HepG2 (cell line): ENCODE data around the gene ZNF48. TPM values are rescaled to one million over a fixed set of nuclear protein-coding genes. Genes with fewer than 3 reads are reported as not detected.

Source experiments
- AGO1 ChIP-seq: fragments of 200-400 bp; formaldehyde crosslinking; IDR thresholded peaks from 2 replicates; pipeline ENCODE4 v1.6.1; 2017; ENCODE audit warnings: mild to moderate bottlenecking, low read depth, low read length, moderate library complexity; ENCODE audit not compliant: poor library complexity, severe bottlenecking
- AGO2 ChIP-seq: fragments of 200-400 bp; formaldehyde crosslinking; optimal IDR thresholded peaks from 2 replicates; pipeline ENCODE3; 2017; ENCODE audit warnings: mild to moderate bottlenecking, low read depth, low read length, moderate library complexity
- ATAD3A ChIP-seq: sonication (generic); formaldehyde crosslinking; IDR thresholded peaks from 2 replicates; pipeline ENCODE4 v1.4.0; 2020; ENCODE audit warnings: missing genetic modification reagents
- BORCS8-MEF2B ChIP-seq: sonication (generic); formaldehyde crosslinking; IDR thresholded peaks from 2 replicates; pipeline ENCODE4 v1.8.0; 2022; ENCODE audit warnings: mild to moderate bottlenecking, missing genetic modification reagents
- EED ChIP-seq: sonication (generic); formaldehyde crosslinking; IDR thresholded peaks from 2 replicates; pipeline ENCODE4 v1.5.0; 2020; ENCODE audit warnings: mild to moderate bottlenecking, missing genetic modification reagents
- HCFC1 ChIP-seq: fragments of 150-350 bp; IDR thresholded peaks from 2 replicates; pipeline ENCODE4 v1.6.1; 2014; ENCODE audit warnings: low read depth, low read length
- HNRNPLL ChIP-seq: fragments of 200-400 bp; formaldehyde crosslinking; IDR thresholded peaks from 2 replicates; pipeline ENCODE4 v1.6.1; 2017; ENCODE audit warnings: mild to moderate bottlenecking, low read depth, low read length; ENCODE audit not compliant: poor library complexity, severe bottlenecking
- JUN ChIP-seq: sonication (generic); formaldehyde crosslinking; IDR thresholded peaks from 2 replicates; pipeline ENCODE4 v1.4.0; 2020; ENCODE audit warnings: mild to moderate bottlenecking, missing genetic modification reagents
- KMT2A ChIP-seq: sonication (generic); formaldehyde crosslinking; IDR thresholded peaks from 2 replicates; pipeline ENCODE4 v1.4.0; 2020; ENCODE audit warnings: missing genetic modification reagents
- MTF2 ChIP-seq: sonication (generic); formaldehyde crosslinking; IDR thresholded peaks from 2 replicates; pipeline ENCODE4 v1.5.0; 2020; ENCODE audit warnings: missing genetic modification reagents, borderline replicate concordance
- NFE2L1 ChIP-seq: sonication (generic); formaldehyde crosslinking; IDR thresholded peaks from 2 replicates; pipeline ENCODE4 v1.4.0; 2020; ENCODE audit warnings: missing genetic modification reagents, mild to moderate bottlenecking, borderline replicate concordance
- NR2F1 ChIP-seq, 2 experiments: fragments of 450-650 bp in 1 of 2; formaldehyde crosslinking in 1 of 2; IDR thresholded peaks; 2 replicates each; pipeline versions ENCODE4 v1.5.0 to v1.6.1; 2016 to 2020; ENCODE audit warnings: mild to moderate bottlenecking in 1 of 2, missing compliant biosample characterization in 1 of 2, missing genetic modification reagents in 1 of 2, moderate library complexity in 1 of 2
- NR3C1 ChIP-seq: sonication (generic); formaldehyde crosslinking; IDR thresholded peaks from 2 replicates; pipeline ENCODE4 v1.4.0; 2020; ENCODE audit warnings: missing genetic modification reagents
- NRL ChIP-seq: sonication (generic); formaldehyde crosslinking; IDR thresholded peaks from 2 replicates; pipeline ENCODE4 v1.5.0; 2020; ENCODE audit warnings: missing genetic modification reagents, mild to moderate bottlenecking, moderate library complexity, borderline replicate concordance
- PHF21A ChIP-seq: sonication (generic); formaldehyde crosslinking; IDR thresholded peaks from 2 replicates; pipeline ENCODE4 v1.5.0; 2020; ENCODE audit warnings: mild to moderate bottlenecking, missing genetic modification reagents
- REPIN1 ChIP-seq: sonication (generic); formaldehyde crosslinking; IDR thresholded peaks from 2 replicates; pipeline ENCODE4 v1.8.0; 2022; ENCODE audit warnings: missing genetic modification reagents, low read depth, mild to moderate bottlenecking, borderline replicate concordance
- SALL2 ChIP-seq: sonication (generic); formaldehyde crosslinking; IDR thresholded peaks from 2 replicates; pipeline ENCODE4 v1.8.1; 2023; ENCODE audit warnings: mild to moderate bottlenecking, missing genetic modification reagents, inconsistent platforms
- SOX5 ChIP-seq: IDR thresholded peaks from 2 replicates; pipeline ENCODE4 v1.6.1; 2016; ENCODE audit warnings: borderline replicate concordance
- SRSF4 ChIP-seq: fragments of 200-400 bp; formaldehyde crosslinking; IDR thresholded peaks from one replicate; pipeline ENCODE4 v1.6.1; 2018; ENCODE audit warnings: mild to moderate bottlenecking, low read depth, low read length, moderate library complexity; ENCODE audit not compliant: poor library complexity, severe bottlenecking
- TBX2 ChIP-seq: sonication (generic); formaldehyde crosslinking; IDR thresholded peaks from 2 replicates; pipeline ENCODE4 v1.5.0; 2020; ENCODE audit warnings: missing genetic modification reagents, mild to moderate bottlenecking, borderline replicate concordance
- THAP11 ChIP-seq: IDR thresholded peaks from 2 replicates; pipeline ENCODE4 v1.6.1; 2016; ENCODE audit warnings: missing biosample characterization, missing genetic modification reagents
- U2AF1 ChIP-seq: fragments of 200-400 bp; formaldehyde crosslinking; optimal IDR thresholded peaks from 2 replicates; pipeline ENCODE3; 2017; ENCODE audit warnings: mild to moderate bottlenecking, low read depth, low read length
- ZNF136 ChIP-seq: sonication (generic); formaldehyde crosslinking; IDR thresholded peaks from 2 replicates; pipeline ENCODE4 v1.8.1; 2022; ENCODE audit warnings: low read depth, mild to moderate bottlenecking, moderate library complexity, missing genetic modification reagents
- ZNF275 ChIP-seq: sonication (generic); formaldehyde crosslinking; IDR thresholded peaks from 2 replicates; pipeline ENCODE4 v1.8.0; 2022; ENCODE audit warnings: missing genetic modification reagents, mild to moderate bottlenecking, inconsistent platforms, borderline replicate concordance
- ZNF317 ChIP-seq: sonication (generic); formaldehyde crosslinking; IDR thresholded peaks from 2 replicates; pipeline ENCODE4 v1.5.0; 2020; ENCODE audit warnings: mild to moderate bottlenecking, missing genetic modification reagents
- ZNF724P ChIP-seq: sonication (generic); formaldehyde crosslinking; IDR thresholded peaks from 2 replicates; pipeline ENCODE4 v1.8.0; 2022; ENCODE audit warnings: missing genetic modification reagents, borderline replicate concordance
- ZNF83 ChIP-seq: sonication (generic); formaldehyde crosslinking; IDR thresholded peaks from 2 replicates; pipeline ENCODE4 v1.4.0; 2020; ENCODE audit warnings: missing genetic modification reagents, mild to moderate bottlenecking, borderline replicate concordance
- ZNF891 ChIP-seq: sonication (generic); formaldehyde crosslinking; IDR thresholded peaks from 2 replicates; pipeline ENCODE4 v1.5.0; 2020; ENCODE audit warnings: mild to moderate bottlenecking, missing genetic modification reagents
- polyA plus RNA-seq, 8 experiments: library from polyadenylated mRNA; depleted of rRNA in 3 of 8; stranded (reverse) in 7 of 8; unstranded in 1 of 8; fragments of >200 nt; fragmentation: Illumina TruSeq in 4 of 8; extraction: Trizol in 4 of 8; gene quantifications; 2 replicates each; pipeline versions ENCODE4 v1.2.1 to v1.2.3, GENCODE V29; 2011 to 2016; ENCODE audit warnings: low read depth in 4 of 8, missing spikeins in 1 of 8, mixed read lengths in 1 of 8; ENCODE audit not compliant: insufficient read depth in 1 of 8
- total RNA-seq, 5 experiments: library from RNA; depleted of rRNA; stranded (reverse); fragments of >200 nt; fragmentation: Illumina TruSeq; extraction: Trizol; gene quantifications; 2 replicates each; pipeline ENCODE4 v1.2.3, GENCODE V29; 2016; ENCODE audit warnings: low read depth in 1 of 5
- TF ChIP-seq, protein P1 (sequence below): sonication (generic); formaldehyde crosslinking; IDR thresholded peaks from 2 replicates; pipeline ENCODE4 v1.4.0; 2020; ENCODE audit warnings: mild to moderate bottlenecking, missing genetic modification reagents

The ZNF48 gene
- total and polyA plus RNA-seq, 2 of the 13 experiments (the other 11 are each of a cell fraction or from before 2014, with no cell fraction given): 9.9 to 12.3 TPM

DNA sequence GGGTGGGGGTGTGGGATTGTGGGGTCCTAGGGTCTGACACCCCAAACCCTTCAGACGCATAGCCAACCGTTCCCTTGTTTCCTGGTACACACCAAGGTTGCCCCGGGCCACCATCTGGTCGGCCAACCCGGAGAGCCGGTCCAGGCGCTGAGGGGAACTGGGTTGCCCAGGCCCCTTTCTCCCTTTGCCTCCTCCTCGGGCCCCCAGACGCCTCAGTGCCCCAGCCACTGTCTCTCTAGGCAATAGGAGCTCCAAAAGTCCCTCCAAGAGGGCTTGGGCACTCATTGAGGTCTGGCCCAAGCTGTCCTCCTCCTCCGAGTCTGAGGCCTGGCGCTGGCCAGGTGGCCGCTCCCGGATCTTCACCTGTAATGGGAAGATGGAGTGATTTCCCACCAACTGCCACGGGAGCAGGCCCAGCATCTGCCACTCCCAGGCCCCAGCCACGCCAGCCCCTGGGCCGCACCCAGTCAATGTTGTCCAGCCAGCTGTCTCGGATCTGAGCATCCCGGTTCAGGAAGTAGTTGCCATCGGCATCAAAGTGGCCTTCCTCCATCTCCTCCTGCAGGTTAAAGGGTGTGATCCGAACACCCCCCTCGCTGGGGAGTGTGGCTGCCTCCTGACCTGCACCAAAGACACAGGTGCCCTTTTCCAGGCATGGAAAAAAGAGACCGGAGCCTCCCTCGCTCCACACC, 41.6 kb upstream of the ZNF48 start (continued):
- TF ChIP-seq HCFC1 (no peak), SRSF4 (no peak), MTF2 (CRISPR knock-in tag) (no peak), NR3C1 (CRISPR knock-in tag) (no peak), NFE2L1 (CRISPR knock-in tag) (no peak), ZNF724P (CRISPR knock-in tag) (0 out of 2 replicates have a peak, but pooled peaks have one; percentile 64), EED (CRISPR knock-in tag) (no peak), SALL2 (CRISPR knock-in tag) (no peak), THAP11 (CRISPR knock-in tag) (no peak), BORCS8-MEF2B (peak; percentile 52; the same call in 1 of the 2 replicates), AGO1 (peak; percentile 99), ZNF891 (CRISPR knock-in tag) (0 out of 2 replicates have a peak, but pooled peaks have one; percentile 56), ZNF83 (CRISPR knock-in tag) (no peak), AGO2 (peak; percentile 97), JUN (CRISPR knock-in tag) (no peak), NRL (0 out of 2 replicates have a peak, but pooled peaks have one; percentile 37), TBX2 (CRISPR knock-in tag) (peak; percentile 48; the same call in 1 of the 2 replicates), ATAD3A (CRISPR knock-in tag) (no peak), SOX5 (no peak), NR2F1 (CRISPR knock-in tag; IDR thresholded peaks at IDR 0.05) (no peak), HNRNPLL (peak; percentile 33), PHF21A (CRISPR knock-in tag) (no peak), U2AF1 (peak; percentile 29), KMT2A (CRISPR knock-in tag) (no peak), ZNF136 (CRISPR knock-in tag) (no peak), REPIN1 (CRISPR knock-in tag) (no peak), ZNF317 (0 out of 2 replicates have a peak, but pooled peaks have one; percentile 18), ZNF275 (CRISPR knock-in tag) (0 out of 2 replicates have a peak, but pooled peaks have one; percentile 22)
- TF ChIP-seq, protein P1, sequence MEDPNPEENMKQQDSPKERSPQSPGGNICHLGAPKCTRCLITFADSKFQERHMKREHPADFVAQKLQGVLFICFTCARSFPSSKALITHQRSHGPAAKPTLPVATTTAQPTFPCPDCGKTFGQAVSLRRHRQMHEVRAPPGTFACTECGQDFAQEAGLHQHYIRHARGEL (CRISPR knock-in tag): 0 out of 2 replicates have a peak, but pooled peaks have one; percentile 56
